NCI-H526 (cell line): ENCODE measurements around the gene SERTM1.

Experiments used
- DNase-seq, 2 experiments: peaks; one replicate each; lab custom pipeline; 2025; lab: John Stamatoyannopoulos, UW

Gene SERTM1

DNA sequence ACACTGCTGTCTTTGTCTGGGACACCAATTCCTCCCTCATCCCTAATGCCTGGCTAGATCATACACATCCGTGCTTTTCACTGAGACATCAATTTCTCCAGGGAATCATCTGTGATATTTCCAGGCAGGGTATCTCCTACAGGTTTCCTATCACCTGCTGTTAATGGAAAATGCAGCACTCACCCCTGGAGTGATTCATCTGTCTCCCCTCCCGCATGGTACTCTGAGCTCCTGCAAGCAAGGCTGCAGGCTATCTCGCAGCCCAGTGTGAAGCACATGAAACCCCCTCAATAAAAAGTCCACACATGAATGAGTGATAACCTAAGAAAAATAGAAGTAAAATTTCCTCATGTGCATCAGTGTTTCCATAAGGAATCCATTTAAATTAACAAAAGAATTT lies 38.5 kb downstream of the SERTM1 start:
- DNase-seq: no peak

DNA sequence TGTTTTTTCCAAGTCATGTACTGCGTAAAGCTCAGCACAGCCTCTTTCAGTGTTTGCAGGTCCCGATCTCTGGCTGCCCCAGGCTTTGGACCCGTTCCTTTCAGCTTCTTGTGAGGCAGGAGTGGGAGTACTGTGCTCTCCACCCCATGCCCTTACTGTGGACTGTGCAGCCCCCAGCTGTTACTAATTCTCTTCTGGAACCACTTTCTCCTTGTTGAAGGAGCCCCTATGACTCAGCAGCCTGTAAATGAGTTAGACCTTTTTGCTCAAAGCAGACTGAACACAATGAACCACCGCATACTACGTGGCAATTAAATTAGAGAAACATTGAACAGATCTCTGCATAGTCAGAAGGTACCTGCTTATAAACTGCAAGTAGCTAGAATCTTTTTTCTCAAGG lies 39.0 kb downstream of the SERTM1 start:
- DNase-seq: no peak

DNA sequence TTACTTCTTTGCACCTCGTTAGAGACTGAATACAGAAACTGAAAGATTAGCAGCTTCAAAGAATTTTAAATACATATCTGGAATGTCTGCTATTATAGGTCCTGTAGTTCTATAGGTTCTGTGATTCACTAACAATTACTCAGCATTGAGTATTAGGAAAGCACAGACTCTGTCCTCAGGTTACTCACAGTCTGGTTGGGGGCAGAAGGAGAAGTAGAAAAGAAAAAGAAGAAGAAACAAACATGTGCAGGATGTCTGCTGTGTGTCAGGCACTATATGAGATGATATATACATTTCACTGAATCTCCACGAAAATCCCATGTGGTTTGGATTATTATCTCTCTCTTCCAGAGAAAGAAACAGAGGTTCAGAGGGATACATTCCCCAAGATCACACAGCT lies 40.1 kb downstream of the SERTM1 start:
- DNase-seq: no peak

DNA sequence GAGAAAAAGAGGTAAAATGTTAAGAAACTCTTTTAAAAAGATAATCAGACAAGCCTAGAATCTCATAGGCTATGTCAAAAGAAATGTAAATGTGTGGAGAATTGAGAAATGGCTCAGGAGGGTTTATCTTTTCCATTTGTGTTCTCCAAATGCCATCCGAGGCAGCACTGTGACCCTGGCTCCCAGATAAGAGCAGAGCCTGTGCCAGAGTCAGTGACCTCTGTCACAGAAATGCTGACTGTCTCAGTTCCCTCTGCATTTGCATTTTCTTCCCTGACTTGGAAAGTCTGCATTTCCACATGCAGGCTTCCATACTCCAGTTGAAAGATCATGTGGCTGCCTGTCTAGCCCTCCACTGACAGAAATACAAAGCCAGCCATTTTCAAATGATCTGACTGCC lies 42.0 kb downstream of the SERTM1 start:
- no peak for DNase-seq

DNA sequence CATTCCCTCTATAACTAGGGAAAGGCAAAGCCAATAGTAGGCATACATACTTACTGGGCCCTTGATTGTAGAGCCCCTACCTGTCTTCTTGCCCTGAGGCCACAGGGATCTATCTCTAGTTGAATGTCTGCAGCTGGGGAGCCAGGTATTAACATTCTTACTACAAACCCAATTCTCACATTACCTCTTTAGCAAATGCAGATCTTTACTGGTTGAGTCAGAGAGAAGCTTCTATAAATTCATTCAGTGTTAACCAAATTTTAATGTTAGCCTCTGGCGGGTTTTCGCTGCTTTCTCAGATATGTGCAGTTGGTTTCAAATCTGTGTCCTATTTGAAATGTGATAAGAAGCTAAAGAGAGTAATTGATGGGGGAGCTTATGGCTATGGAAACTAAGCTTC lies 43.2 kb downstream of the SERTM1 start:
- DNase-seq: no peak

DNA sequence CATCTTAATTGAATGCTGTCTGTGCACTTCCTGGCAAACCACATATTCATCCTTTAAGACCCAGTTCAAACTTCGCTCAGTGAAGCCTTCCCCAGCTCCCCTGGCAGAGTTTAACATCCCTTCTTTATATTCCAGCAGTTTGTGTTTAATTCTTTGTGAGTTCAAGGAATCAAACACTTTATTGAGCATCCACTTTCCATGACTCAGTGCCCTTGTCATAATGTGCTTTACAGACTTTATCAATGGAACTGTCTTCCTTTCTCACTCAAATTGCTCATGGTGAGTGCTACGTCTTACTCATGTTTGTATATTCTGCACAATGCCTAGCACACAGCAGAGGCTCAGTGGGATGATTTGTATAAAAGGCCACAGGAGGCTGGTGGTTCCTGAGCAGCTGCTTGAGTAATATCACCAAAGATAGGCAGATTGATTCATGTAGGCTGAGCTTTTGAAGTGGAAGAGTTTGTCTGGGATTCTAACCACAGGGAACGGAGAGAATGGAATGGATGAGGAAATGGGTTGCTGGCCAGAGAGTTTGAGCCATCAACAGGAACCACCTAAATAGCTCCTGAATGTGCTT lies 44.2 kb downstream of the SERTM1 start:
- DNase-seq: no peak

GRCh38 chr13:36718686-36719085 lies 44.9 kb downstream of the SERTM1 start:
- no peak for DNase-seq

DNA sequence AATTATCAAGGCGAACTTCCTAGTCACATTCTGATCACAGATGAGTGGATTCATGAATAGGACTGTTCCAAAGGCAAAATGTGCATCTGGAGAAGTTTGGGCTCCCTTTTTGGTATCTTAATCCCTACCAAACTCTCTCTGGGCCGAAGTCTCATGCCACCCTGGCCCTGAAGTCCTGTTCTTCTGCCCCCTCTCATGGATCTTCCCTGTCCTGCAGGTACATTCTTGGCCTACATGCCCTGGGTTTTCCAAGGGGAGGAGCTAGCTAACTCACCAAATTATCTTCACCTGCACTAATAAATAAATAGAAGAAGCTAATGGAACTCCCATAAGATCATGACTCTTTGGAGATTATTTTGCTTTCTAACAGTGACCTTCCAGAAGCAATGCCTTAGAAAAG lies 50.3 kb downstream of the SERTM1 start:
- no peak for DNase-seq

GRCh38 chr13:36725936-36726335 lies 52.1 kb downstream of the SERTM1 start:
- DNase-seq: no peak

DNA sequence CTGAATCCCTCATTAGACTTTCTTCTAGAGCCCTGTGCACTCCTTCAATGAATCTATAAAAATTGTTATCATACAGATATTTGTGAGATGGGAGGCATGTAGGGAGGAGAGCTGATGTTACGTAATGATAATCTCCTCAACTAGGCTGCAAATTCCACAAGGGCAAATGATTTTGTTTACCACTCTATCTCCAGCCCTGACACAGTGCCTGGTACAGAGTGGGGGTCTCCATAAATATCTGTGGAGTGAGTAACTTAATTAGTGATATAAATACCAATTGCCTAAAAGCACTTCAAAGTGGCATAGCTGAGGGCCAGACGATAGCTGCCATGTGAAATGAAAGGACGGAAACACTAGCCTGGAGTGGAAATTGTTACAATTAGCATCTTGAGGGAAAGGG lies 54.2 kb downstream of the SERTM1 start:
- no peak for DNase-seq

DNA sequence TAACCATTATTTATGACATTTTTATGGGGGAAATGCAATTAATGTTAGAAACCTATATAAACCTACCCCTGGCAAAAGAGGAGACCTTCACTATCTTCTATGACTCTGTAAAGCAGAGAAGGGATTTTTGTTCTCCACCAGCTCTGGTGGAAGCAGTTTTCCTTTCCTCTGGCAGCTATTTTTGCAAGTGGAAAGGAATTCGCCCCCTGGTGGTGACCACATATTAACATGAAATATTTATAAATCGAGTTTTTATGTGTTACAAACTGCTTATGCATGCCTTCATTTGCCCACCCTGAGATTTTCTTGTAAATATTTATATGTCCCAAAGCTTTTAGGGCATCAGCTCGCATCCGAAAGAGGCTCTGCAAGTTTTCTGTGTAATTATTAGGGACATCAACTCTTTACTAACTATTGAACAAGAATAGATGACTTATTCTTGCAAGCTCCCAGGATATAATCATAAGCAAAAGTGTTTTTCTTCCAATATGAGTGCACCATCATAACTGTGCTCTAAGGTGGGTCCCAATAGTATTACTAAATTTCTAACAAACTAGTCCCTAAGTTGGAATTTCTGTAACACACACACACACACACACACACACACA lies 62.4 kb downstream of the SERTM1 start:
- DNase-seq: peak; percentile 45 to 80

DNA sequence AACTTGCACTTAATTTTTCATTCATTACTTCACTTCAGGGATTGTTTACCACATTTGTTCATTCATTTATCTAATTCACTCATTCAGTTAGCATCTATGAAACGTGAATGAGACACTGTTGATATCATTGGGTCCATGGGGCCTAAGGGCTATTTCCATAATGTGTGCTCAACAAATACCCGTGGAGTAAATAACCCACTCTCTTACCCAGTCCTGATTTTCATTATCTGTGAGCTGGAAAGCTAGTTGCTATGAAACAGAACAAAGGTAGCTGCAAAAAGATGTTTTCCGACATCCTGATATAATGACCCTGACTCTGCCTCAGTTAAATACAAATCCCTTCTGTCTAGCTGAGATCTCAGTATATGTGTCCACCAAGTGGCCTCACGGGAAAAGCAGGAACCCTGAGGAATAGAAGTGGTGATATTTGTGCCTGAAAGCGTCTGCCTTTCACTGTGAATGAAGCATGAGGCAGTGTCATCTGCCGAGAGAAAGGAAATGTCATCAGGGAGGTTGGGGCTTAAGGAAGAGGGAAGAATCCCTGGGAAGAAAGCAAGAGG lies 63.8 kb downstream of the SERTM1 start:
- DNase-seq: no peak

- DNase-seq: no peak
Measured at GRCh38 chr13:36745436-36745835, 71.6 kb downstream of the SERTM1 start.

DNA sequence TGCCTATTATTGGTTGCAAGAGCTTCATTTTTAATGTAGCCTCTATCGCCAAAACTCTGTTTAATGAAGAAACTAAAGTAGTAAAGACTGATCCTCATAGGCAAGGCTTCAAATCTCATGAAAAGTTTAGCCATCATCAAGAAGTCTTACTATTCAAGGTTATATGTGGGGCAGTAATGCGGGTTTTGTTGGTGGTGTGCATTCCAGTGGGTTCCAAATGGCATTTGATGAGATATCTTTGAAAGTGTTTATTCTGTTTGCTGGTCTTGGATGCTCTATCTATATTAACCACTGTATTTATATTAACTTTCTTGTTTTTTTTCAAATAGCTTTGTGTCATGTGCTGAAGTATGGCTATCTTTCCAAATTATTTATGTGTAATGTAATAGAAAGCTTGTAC lies 72.2 kb downstream of the SERTM1 start:
- DNase-seq: no peak
